ENCODE data around the gene PAQR7. TPM values are rescaled to one million over a fixed set of nuclear protein-coding genes. Genes with fewer than 3 reads are reported as not detected.

The PAQR7 gene
- total RNA-seq, 1 experiment from 2014 or later: 6.7 TPM

DNA sequence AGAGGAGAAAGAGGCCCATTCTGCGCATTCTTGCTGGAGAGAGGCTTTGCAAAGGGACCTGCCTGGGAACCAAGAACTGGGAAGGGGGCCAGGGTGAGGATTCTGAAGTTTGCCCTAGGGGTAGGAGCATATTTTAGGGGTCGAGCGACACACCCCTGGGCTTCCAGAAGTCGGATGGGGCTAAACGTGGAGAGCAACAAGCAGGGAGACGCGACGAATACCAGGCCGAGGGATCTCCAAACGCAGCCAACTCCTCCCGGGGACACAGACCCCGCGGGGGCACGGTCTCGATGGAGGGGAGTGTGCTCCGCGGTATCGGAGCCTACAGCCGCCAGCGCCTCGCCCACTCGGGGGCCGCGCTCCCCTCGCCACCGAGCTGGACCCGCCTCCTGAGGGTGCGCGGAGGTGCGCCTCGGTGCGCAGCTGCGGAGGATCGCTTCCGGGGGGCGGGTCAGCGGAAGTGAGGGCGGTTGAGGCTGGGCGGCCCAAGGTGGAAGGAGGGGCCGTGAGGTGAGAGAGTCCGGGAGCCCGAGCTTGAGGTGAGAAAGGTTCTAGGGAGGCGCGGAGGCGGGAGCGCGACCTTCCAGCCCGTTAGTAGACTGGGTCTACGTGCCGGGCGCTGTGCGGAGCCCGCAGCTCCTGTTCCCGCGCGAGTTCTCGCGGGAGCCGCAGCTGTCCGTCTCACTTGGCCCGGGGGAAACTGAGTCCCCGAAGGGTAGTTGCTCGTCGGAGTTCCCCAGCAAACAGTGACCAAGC lies 55.8 kb downstream of the PAQR7 start, which contains the start of gene MTFR1L (continued):
- TF ChIP-seq, protein P1, sequence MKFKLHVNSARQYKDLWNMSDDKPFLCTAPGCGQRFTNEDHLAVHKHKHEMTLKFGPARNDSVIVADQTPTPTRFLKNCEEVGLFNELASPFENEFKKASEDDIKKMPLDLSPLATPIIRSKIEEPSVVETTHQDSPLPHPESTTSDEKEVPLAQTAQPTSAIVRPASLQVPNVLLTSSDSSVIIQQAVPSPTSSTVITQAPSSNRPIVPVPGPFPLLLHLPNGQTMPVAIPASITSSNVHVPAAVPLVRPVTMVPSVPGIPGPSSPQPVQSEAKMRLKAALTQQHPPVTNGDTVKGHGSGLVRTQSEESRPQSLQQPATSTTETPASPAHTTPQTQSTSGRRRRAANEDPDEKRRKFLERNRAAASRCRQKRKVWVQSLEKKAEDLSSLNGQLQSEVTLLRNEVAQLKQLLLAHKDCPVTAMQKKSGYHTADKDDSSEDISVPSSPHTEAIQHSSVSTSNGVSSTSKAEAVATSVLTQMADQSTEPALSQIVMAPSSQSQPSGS (CRISPR knock-in tag; IDR thresholded peaks at IDR 0.05; ENCODE audit: borderline replicate concordance, low read depth): no peak
- TF ChIP-seq SMAD3 (CRISPR knock-in tag; IDR thresholded peaks at IDR 0.05; ENCODE audit: borderline replicate concordance) (peak; percentile 62; the same call in 1 of the 2 replicates), NR2C2 (CRISPR knock-in tag; IDR thresholded peaks at IDR 0.05) (peak; percentile 68), ZNF671 (CRISPR knock-in tag; IDR thresholded peaks at IDR 0.05) (no peak), NFYB (CRISPR knock-in tag; conservative IDR thresholded peaks at IDR 0.05; ENCODE audit: low read depth) (no peak), ESRRA (CRISPR knock-in tag; IDR thresholded peaks at IDR 0.05; ENCODE audit: borderline replicate concordance) (no peak), CREB1 (CRISPR knock-in tag; IDR thresholded peaks at IDR 0.05) (no peak), RELA (CRISPR knock-in tag; IDR thresholded peaks at IDR 0.05; ENCODE audit: borderline replicate concordance) (0 out of 2 replicates have a peak, but pooled peaks have one; percentile 61)
- TF ChIP-seq, protein P2, sequence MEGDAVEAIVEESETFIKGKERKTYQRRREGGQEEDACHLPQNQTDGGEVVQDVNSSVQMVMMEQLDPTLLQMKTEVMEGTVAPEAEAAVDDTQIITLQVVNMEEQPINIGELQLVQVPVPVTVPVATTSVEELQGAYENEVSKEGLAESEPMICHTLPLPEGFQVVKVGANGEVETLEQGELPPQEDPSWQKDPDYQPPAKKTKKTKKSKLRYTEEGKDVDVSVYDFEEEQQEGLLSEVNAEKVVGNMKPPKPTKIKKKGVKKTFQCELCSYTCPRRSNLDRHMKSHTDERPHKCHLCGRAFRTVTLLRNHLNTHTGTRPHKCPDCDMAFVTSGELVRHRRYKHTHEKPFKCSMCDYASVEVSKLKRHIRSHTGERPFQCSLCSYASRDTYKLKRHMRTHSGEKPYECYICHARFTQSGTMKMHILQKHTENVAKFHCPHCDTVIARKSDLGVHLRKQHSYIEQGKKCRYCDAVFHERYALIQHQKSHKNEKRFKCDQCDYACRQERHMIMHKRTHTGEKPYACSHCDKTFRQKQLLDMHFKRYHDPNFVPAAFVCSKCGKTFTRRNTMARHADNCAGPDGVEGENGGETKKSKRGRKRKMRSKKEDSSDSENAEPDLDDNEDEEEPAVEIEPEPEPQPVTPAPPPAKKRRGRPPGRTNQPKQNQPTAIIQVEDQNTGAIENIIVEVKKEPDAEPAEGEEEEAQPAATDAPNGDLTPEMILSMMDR (IDR thresholded peaks at IDR 0.05): no peak
- TF ChIP-seq, protein P3, sequence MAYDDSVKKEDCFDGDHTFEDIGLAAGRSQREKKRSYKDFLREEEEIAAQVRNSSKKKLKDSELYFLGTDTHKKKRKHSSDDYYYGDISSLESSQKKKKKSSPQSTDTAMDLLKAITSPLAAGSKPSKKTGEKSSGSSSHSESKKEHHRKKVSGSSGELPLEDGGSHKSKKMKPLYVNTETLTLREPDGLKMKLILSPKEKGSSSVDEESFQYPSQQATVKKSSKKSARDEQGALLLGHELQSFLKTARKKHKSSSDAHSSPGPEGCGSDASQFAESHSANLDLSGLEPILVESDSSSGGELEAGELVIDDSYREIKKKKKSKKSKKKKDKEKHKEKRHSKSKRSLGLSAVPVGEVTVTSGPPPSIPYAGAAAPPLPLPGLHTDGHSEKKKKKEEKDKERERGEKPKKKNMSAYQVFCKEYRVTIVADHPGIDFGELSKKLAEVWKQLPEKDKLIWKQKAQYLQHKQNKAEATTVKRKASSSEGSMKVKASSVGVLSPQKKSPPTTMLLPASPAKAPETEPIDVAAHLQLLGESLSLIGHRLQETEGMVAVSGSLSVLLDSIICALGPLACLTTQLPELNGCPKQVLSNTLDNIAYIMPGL (CRISPR knock-in tag; IDR thresholded peaks at IDR 0.05): peak; percentile 85
- TF ChIP-seq, protein P4, sequence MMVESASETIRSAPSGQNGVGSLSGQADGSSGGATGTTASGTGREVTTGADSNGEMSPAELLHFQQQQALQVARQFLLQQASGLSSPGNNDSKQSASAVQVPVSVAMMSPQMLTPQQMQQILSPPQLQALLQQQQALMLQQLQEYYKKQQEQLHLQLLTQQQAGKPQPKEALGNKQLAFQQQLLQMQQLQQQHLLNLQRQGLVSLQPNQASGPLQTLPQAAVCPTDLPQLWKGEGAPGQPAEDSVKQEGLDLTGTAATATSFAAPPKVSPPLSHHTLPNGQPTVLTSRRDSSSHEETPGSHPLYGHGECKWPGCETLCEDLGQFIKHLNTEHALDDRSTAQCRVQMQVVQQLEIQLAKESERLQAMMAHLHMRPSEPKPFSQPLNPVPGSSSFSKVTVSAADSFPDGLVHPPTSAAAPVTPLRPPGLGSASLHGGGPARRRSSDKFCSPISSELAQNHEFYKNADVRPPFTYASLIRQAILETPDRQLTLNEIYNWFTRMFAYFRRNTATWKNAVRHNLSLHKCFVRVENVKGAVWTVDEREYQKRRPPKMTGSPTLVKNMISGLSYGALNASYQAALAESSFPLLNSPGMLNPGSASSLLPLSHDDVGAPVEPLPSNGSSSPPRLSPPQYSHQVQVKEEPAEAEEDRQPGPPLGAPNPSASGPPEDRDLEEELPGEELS (CRISPR knock-in tag; IDR thresholded peaks at IDR 0.05): peak; percentile 75; the same call in 1 of the 2 replicates
- TF ChIP-seq, protein P5, sequence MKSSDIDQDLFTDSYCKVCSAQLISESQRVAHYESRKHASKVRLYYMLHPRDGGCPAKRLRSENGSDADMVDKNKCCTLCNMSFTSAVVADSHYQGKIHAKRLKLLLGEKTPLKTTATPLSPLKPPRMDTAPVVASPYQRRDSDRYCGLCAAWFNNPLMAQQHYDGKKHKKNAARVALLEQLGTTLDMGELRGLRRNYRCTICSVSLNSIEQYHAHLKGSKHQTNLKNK (CRISPR knock-in tag; IDR thresholded peaks at IDR 0.05): no peak
- TF ChIP-seq, protein P6, sequence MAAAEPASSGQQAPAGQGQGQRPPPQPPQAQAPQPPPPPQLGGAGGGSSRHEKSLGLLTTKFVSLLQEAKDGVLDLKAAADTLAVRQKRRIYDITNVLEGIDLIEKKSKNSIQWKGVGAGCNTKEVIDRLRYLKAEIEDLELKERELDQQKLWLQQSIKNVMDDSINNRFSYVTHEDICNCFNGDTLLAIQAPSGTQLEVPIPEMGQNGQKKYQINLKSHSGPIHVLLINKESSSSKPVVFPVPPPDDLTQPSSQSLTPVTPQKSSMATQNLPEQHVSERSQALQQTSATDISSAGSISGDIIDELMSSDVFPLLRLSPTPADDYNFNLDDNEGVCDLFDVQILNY (CRISPR knock-in tag; IDR thresholded peaks at IDR 0.05): peak; percentile 64
- TF ChIP-seq, protein P7, sequence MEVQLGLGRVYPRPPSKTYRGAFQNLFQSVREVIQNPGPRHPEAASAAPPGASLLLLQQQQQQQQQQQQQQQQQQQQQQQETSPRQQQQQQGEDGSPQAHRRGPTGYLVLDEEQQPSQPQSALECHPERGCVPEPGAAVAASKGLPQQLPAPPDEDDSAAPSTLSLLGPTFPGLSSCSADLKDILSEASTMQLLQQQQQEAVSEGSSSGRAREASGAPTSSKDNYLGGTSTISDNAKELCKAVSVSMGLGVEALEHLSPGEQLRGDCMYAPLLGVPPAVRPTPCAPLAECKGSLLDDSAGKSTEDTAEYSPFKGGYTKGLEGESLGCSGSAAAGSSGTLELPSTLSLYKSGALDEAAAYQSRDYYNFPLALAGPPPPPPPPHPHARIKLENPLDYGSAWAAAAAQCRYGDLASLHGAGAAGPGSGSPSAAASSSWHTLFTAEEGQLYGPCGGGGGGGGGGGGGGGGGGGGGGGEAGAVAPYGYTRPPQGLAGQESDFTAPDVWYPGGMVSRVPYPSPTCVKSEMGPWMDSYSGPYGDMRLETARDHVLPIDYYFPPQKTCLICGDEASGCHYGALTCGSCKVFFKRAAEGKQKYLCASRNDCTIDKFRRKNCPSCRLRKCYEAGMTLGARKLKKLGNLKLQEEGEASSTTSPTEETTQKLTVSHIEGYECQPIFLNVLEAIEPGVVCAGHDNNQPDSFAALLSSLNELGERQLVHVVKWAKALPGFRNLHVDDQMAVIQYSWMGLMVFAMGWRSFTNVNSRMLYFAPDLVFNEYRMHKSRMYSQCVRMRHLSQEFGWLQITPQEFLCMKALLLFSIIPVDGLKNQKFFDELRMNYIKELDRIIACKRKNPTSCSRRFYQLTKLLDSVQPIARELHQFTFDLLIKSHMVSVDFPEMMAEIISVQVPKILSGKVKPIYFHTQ (CRISPR knock-in tag; IDR thresholded peaks at IDR 0.05): no peak

All from WTC11 (cell line).